Mesothelial cell of epicardium (in vitro differentiated cells): ENCODE measurements around the gene ADCY10. TPM values are rescaled to one million over a fixed set of nuclear protein-coding genes. Genes with fewer than 3 reads are reported as not detected.
"Not testable (repeated sequence)": the region's sequence is repeated elsewhere in the genome, so short reads cannot be mapped to it uniquely, and the experiment has no call there.

ENCODE experiments used
- DNase-seq, 2 experiments: peaks; one replicate each; pipeline ENCODE4 v3.0.0; 2021; ENCODE audit warnings: low spot score in 2 of 2; ENCODE audit not compliant: unreplicated experiment in 2 of 2
- H3K27ac Mint-ChIP-seq: 2 replicates; pipeline ENCODE4 v1.8.0; 2021; ENCODE audit warnings: mixed read lengths
- H3K27me3 Mint-ChIP-seq: 2 replicates; pipeline ENCODE4 v1.8.0; 2021; ENCODE audit warnings: low read depth, mixed read lengths
- H3K36me3 Mint-ChIP-seq: 2 replicates; pipeline ENCODE4 v1.8.0; 2021; ENCODE audit warnings: mixed read lengths
- H3K4me1 Mint-ChIP-seq: 2 replicates; pipeline ENCODE4 v1.8.0; 2021; ENCODE audit warnings: mixed read lengths
- H3K4me3 Mint-ChIP-seq: 2 replicates; pipeline ENCODE4 v1.8.0; 2021; ENCODE audit warnings: mild to moderate bottlenecking, moderate library complexity, mixed read lengths
- H3K9me3 Mint-ChIP-seq: 2 replicates; pipeline ENCODE4 v1.8.0; 2021; ENCODE audit warnings: mixed read lengths
- CTCF ChIP-seq: fragments of 200-600 bp; sonication (generic); IDR thresholded peaks from one replicate; pipeline ENCODE4 v1.5.0; 2021; ENCODE audit warnings: antibody characterized with exemption; ENCODE audit not compliant: unreplicated experiment
- total RNA-seq: library from RNA; stranded (reverse); gene quantifications from 3 replicates; pipeline ENCODE4 v1.2.1, GENCODE V29; 2021

ADCY10 gene
- total RNA-seq, 1 donor from 2014 or later, result 0.04 TPM

GRCh38 chr1:167865804-167866308 lies 48.1 kb downstream of the ADCY10 start:
- H3K9me3 Mint-ChIP-seq, H3K27me3 Mint-ChIP-seq: not testable (repeated sequence)
- peaks cover 16% of the 10 kb centered on the region for H3K4me1 Mint-ChIP-seq

GRCh38 chr1:167865193-167865592 lies 48.7 kb downstream of the ADCY10 start:
- not testable (repeated sequence) for H3K36me3 Mint-ChIP-seq, H3K27ac Mint-ChIP-seq, H3K9me3 Mint-ChIP-seq, H3K27me3 Mint-ChIP-seq, H3K4me3 Mint-ChIP-seq, DNase-seq
- H3K4me1 Mint-ChIP-seq, result peaks cover 15% of the 10 kb centered on the region

More at GRCh38 chr1:167865804-167866308, 48.1 kb downstream of the ADCY10 start:
- not testable (repeated sequence) for DNase-seq, H3K4me3 Mint-ChIP-seq, H3K36me3 Mint-ChIP-seq, H3K27ac Mint-ChIP-seq

GRCh38 chr1:167864392-167865032 lies 49.4 kb downstream of the ADCY10 start:
- Mint-ChIP-seq H3K4me3 (no peak overlapping the region), H3K27me3 (no peaks in the 10 kb centered on the region), H3K27ac (no peak overlapping the region), H3K4me1 (peaks cover 8% of the 10 kb centered on the region), H3K36me3 (no peaks in the 10 kb centered on the region), H3K9me3 (no peaks in the 10 kb centered on the region)
- no peak for TF ChIP-seq CTCF
- no peak for DNase-seq

GRCh38 chr1:167863921-167864279 lies 50.0 kb downstream of the ADCY10 start:
- Mint-ChIP-seq H3K27ac (no peak overlapping the region), H3K4me1 (peaks cover 4% of the 10 kb centered on the region), H3K9me3 (no peaks in the 10 kb centered on the region), H3K36me3 (no peaks in the 10 kb centered on the region), H3K4me3 (no peak overlapping the region), H3K27me3 (no peaks in the 10 kb centered on the region)
- no peak for TF ChIP-seq CTCF
- DNase-seq, result no peak

GRCh38 chr1:167863191-167863920 lies 50.6 kb downstream of the ADCY10 start:
- DNase-seq, H3K27me3 Mint-ChIP-seq, H3K36me3 Mint-ChIP-seq, H3K4me1 Mint-ChIP-seq, H3K9me3 Mint-ChIP-seq, H3K4me3 Mint-ChIP-seq: not testable (repeated sequence)
- H3K27ac Mint-ChIP-seq, result peak overlapping the region; percentile 23

GRCh38 chr1:167862432-167863076 lies 51.4 kb downstream of the ADCY10 start:
- H3K9me3 Mint-ChIP-seq, result no peaks in the 10 kb centered on the region
- no peak overlapping the region for H3K4me3 Mint-ChIP-seq
- no peaks in the 10 kb centered on the region for H3K36me3 Mint-ChIP-seq
- H3K4me1 Mint-ChIP-seq, result no peaks in the 10 kb centered on the region
- TF ChIP-seq CTCF, result no peak
- H3K27ac Mint-ChIP-seq, result no peak overlapping the region
- no peaks in the 10 kb centered on the region for H3K27me3 Mint-ChIP-seq
- DNase-seq, result no peak
